ENCODE measurements around the gene HSPA12A.

The HSPA12A gene

DNA sequence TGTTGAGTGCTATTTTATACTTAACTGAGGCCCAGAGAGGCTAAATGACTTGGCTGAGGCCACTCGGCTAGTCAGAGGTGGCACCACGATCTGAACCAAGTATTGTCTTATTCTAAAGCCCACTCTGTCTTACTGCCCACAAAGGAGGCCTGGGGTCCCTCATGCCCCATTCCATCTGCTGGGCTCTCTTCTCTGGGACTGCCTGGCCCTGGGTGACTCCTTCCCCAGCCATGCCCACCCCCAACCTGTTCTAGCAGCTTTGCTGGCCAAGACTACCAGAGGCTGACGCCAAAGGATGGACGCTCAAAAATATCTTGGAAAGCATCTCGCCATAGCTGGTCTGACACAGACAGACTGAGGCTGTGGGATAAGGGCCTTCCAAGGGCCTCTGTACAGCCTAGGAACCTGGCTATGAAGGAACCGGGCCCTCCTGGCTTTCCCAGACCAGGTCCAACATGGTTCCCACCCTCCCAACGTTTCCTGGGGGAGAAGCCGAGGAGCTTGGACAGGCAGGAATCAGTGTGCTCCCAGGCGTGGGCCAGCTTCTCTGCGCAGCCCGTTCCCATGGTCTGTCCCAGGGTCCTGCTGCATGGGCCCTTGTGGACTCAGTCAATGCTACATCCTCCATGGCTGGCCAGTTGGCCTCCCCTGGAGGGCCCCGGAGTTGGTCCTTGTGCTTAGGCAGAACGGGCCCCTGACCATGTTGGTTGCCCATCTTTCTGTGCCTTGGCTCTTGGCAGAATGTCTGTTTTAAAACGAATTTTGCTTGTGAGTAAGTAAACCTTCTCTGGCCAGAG lies 11.7 kb downstream of the HSPA12A start:
- no peaks in the 10 kb centered on the region for H3K27me3 ChIP-seq (ENCODE audit: insufficient read depth, insufficient read length)
- no peaks in the 10 kb centered on the region for H3K36me3 ChIP-seq (ENCODE audit: insufficient read depth, insufficient read length, low read length)
- no peaks in the 10 kb centered on the region for H3K9me3 ChIP-seq (ENCODE audit: insufficient read depth, low read length)
- H3K4me1 ChIP-seq (ENCODE audit: insufficient read depth, insufficient read length) = no peaks in the 10 kb centered on the region
- TF ChIP-seq YY1 (IDR thresholded peaks at IDR 0.05; ENCODE audit: insufficient read depth, insufficient read length) (no peak), ZNF274 (IDR thresholded peaks at IDR 0.05; ENCODE audit: low read depth, low read length) (no peak), SUZ12 (IDR thresholded peaks at IDR 0.05; ENCODE audit: extremely low read depth, insufficient read depth, insufficient read length) (no peak)
- no peak overlapping the region for H3K4me3 ChIP-seq (ENCODE audit: insufficient read length, low read depth)
- H3K9ac ChIP-seq (ENCODE audit: insufficient read length, low read depth) = no peak overlapping the region
- DNase-seq (ENCODE audit: low read depth, low spot score) = no peak

DNA sequence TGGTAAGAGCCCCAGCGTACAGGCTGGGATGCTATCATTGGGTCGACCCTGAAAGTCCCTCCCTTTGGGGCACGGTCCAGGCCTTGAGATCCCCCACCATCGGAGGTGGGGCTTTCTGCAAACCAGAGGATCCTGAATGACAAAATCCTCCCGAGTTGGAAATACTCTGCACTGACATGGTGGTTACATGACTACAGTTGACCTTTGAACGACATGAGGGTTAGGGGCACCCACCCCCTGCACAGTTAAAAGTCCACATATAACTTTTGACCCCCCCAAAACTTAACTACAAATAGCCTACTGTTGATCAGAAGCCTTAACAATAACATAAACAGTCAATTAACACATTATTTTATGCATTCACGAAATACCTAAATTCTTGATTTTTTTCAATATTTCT lies 13.1 kb downstream of the HSPA12A start:
- no peak for DNase-seq (ENCODE audit: low read depth, low spot score)
- Histone ChIP-seq H3K9ac (ENCODE audit: insufficient read length, low read depth) (no peak overlapping the region), H3K36me3 (ENCODE audit: insufficient read depth, insufficient read length, low read length) (no peaks in the 10 kb centered on the region), H3K27me3 (ENCODE audit: insufficient read depth, insufficient read length) (no peaks in the 10 kb centered on the region), H3K4me1 (ENCODE audit: insufficient read depth, insufficient read length) (no peaks in the 10 kb centered on the region), H3K4me3 (ENCODE audit: insufficient read length, low read depth) (no peak overlapping the region), H3K9me3 (ENCODE audit: insufficient read depth, low read length) (no peaks in the 10 kb centered on the region)
- no peak for TF ChIP-seq SUZ12 (IDR thresholded peaks at IDR 0.05; ENCODE audit: extremely low read depth, insufficient read depth, insufficient read length)
- no peak for TF ChIP-seq YY1 (IDR thresholded peaks at IDR 0.05; ENCODE audit: insufficient read depth, insufficient read length)
- no peak for TF ChIP-seq ZNF274 (IDR thresholded peaks at IDR 0.05; ENCODE audit: low read depth, low read length)

DNA sequence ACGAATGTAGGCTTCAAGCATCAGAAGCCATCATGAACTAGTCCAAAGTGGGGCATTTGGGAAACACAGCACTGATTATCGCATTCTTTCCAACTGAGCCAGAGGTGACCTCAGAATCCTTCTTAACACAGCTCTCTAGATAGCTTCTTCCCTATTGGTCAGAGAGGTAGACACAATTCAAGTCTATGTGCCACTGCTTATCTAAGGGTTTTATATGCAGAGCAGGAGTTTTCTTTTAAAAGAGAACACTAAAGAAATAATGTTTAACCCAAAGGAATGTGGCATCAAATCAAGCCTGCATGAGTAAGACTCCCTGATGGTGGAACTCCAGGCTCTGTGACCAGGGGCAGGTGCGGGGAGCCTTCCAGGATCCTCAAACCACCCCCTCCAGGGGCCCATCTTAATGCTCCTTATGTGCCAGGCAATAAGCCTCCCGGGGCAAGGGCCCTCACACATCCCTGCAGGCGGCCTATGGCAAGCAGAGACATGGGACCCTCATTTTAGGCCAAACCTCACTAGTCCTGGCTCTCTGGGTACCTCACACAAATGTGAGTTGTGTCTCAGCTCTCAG lies 13.8 kb downstream of the HSPA12A start:
- DNase-seq (ENCODE audit: low read depth, low spot score) = no peak
- Histone ChIP-seq H3K27me3 (ENCODE audit: insufficient read depth, insufficient read length) (no peaks in the 10 kb centered on the region), H3K9ac (ENCODE audit: insufficient read length, low read depth) (no peak overlapping the region)

DNA sequence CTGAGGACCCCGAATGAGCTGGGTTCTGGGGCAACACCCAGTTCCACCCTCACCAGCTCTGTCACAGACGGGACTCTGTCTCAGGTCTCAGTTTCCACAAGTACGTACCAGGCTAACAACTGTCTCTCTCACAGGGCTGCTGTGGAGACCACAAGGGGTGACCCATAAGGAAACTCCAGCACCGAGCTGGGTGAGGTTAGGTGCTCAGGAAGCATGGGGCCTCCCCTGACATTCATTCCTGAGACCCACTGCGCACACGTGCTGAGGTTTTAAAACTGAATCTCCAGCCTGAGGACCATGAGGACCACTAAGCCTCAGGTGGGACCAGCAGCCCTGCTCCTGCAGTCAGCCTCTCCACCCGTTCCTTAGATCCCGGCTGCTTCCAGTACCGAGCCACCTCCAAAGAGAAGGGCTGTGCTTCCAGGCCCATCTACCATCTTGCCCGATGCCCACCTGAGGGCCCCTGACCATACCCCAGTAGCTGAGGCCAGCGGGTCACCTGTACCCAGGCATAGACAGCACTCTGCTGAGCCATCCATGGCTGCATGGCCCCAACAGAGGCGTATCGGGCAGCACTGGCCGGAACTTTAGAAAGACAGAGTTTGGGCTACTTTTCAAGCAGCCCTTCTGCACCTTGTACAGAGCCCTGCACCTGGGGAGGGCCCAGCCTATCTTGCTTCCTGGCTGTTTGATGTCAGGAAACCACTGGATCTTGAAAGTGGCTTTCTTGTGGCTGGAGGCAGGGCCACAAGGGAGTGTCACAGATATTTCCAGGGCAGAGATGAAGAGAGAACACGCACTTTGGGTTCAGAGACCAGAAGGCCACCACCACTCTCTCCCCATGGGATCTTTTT lies 18.7 kb downstream of the HSPA12A start:
- Histone ChIP-seq H3K27me3 (ENCODE audit: insufficient read depth, insufficient read length) (no peaks in the 10 kb centered on the region), H3K9ac (ENCODE audit: insufficient read length, low read depth) (no peak overlapping the region), H3K4me1 (ENCODE audit: insufficient read depth, insufficient read length) (peaks cover 12% of the 10 kb centered on the region), H3K4me3 (ENCODE audit: insufficient read length, low read depth) (no peak overlapping the region), H3K36me3 (ENCODE audit: insufficient read depth, insufficient read length, low read length) (no peaks in the 10 kb centered on the region), H3K9me3 (ENCODE audit: insufficient read depth, low read length) (no peaks in the 10 kb centered on the region)
- TF ChIP-seq SUZ12 (IDR thresholded peaks at IDR 0.05; ENCODE audit: extremely low read depth, insufficient read depth, insufficient read length) (no peak), YY1 (IDR thresholded peaks at IDR 0.05; ENCODE audit: insufficient read depth, insufficient read length) (no peak), ZNF274 (IDR thresholded peaks at IDR 0.05; ENCODE audit: low read depth, low read length) (no peak)
- DNase-seq (ENCODE audit: low read depth, low spot score) = no peak

More for the DNA sequence above, 13.8 kb downstream of the HSPA12A start:
- Histone ChIP-seq H3K4me3 (ENCODE audit: insufficient read length, low read depth) (no peak overlapping the region), H3K9me3 (ENCODE audit: insufficient read depth, low read length) (no peaks in the 10 kb centered on the region), H3K36me3 (ENCODE audit: insufficient read depth, insufficient read length, low read length) (no peaks in the 10 kb centered on the region), H3K4me1 (ENCODE audit: insufficient read depth, insufficient read length) (no peaks in the 10 kb centered on the region)
- TF ChIP-seq SUZ12 (IDR thresholded peaks at IDR 0.05; ENCODE audit: extremely low read depth, insufficient read depth, insufficient read length) (no peak), YY1 (IDR thresholded peaks at IDR 0.05; ENCODE audit: insufficient read depth, insufficient read length) (no peak), ZNF274 (IDR thresholded peaks at IDR 0.05; ENCODE audit: low read depth, low read length) (no peak)

DNA sequence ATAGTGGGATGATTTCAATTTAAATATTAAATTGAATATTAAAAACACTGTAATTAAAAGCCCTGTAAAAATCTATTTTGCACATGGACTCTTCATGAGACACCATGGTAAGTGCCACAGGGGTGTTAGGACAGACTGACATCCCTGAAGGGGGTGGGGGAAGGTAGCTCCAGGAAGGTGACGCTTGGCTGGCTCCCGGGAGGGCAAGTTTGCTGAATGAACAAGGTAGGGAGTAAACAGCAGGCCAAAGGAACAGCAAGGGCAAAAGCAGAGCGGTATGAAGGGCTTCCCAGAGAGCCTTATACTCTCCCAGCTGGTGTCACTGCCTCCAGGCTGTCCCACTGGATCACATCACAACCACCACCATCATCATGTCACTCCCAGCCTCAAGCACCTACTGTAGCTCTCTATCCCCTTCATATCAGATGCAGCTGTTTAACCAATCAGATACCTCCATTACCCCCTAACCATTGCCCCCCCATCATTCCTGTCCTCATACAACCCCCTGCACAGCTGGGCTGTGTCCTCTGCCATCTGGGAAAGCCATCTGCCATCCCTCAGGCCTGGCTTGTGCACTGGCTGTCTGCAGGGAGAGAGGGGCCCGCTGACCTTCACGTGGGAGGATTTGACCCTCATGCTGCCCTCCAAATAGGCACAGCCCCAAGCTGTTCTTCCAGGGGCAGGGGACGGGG lies 19.5 kb downstream of the HSPA12A start:
- peaks cover 12% of the 10 kb centered on the region for H3K4me1 ChIP-seq (ENCODE audit: insufficient read depth, insufficient read length)
- H3K9ac ChIP-seq (ENCODE audit: insufficient read length, low read depth) = no peak overlapping the region
- H3K9me3 ChIP-seq (ENCODE audit: insufficient read depth, low read length) = no peaks in the 10 kb centered on the region
- H3K27me3 ChIP-seq (ENCODE audit: insufficient read depth, insufficient read length) = no peaks in the 10 kb centered on the region
- H3K4me3 ChIP-seq (ENCODE audit: insufficient read length, low read depth) = no peak overlapping the region
- H3K36me3 ChIP-seq (ENCODE audit: insufficient read depth, insufficient read length, low read length) = no peaks in the 10 kb centered on the region
- DNase-seq (ENCODE audit: low read depth, low spot score) = no peak
- TF ChIP-seq SUZ12 (IDR thresholded peaks at IDR 0.05; ENCODE audit: extremely low read depth, insufficient read depth, insufficient read length) = no peak
- TF ChIP-seq YY1 (IDR thresholded peaks at IDR 0.05; ENCODE audit: insufficient read depth, insufficient read length) = no peak
- no peak for TF ChIP-seq ZNF274 (IDR thresholded peaks at IDR 0.05; ENCODE audit: low read depth, low read length)

DNA sequence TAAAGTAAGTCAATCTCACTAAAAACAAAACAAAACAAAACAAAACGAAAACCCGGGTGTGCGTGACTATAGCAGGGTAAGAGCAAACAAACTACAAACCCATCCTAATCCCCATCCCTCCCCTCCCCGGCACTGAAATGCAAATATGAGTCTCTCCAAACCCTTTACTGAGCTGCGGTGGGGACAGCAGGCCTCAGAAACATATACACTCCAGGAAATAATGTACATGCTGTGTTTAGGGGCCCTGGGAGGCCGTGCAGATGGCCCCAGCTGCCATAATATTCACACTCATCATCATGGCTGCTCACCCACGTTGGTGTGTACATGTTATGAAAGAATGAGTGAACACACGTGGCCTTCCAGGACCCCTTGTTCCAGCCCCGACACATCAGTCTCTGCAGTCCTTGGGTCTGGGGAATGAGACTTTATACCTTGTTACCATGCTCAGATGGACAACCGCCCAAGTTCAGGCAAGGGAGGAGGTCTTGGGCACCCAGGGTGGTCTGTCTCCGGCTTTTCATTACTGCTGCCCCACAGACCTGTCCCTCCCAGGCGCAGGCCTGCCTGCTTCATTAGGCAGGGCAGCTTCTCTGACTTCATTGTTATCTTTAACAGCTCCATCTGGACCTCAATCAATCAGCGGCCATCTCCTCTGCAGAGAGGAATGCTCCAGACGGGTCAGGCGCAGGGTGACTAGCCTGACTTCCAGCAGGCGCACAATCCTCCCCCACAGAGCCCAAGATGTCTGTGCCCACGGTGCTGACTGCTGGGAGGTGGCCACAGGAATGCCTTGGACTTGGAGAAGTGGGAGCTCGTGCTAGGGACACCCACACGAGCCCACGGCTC lies 20.6 kb downstream of the HSPA12A start:
- Histone ChIP-seq H3K36me3 (ENCODE audit: insufficient read depth, insufficient read length, low read length) (no peaks in the 10 kb centered on the region), H3K9me3 (ENCODE audit: insufficient read depth, low read length) (no peaks in the 10 kb centered on the region), H3K9ac (ENCODE audit: insufficient read length, low read depth) (no peak overlapping the region), H3K4me3 (ENCODE audit: insufficient read length, low read depth) (no peak overlapping the region), H3K4me1 (ENCODE audit: insufficient read depth, insufficient read length) (peaks cover 12% of the 10 kb centered on the region), H3K27me3 (ENCODE audit: insufficient read depth, insufficient read length) (no peaks in the 10 kb centered on the region)
- no peak for DNase-seq (ENCODE audit: low read depth, low spot score)
- TF ChIP-seq YY1 (IDR thresholded peaks at IDR 0.05; ENCODE audit: insufficient read depth, insufficient read length) (no peak), SUZ12 (IDR thresholded peaks at IDR 0.05; ENCODE audit: extremely low read depth, insufficient read depth, insufficient read length) (no peak), ZNF274 (IDR thresholded peaks at IDR 0.05; ENCODE audit: low read depth, low read length) (no peak)

Data from NT2/D1 (cell line).